Subcutaneous abdominal adipose tissue (tissue), 5 donors: ENCODE data around the gene HTT.

Experiments used
- H3K27ac ChIP-seq: one replicate; pipeline ENCODE4 v1.7.0; 2013; ENCODE audit warnings: low read depth, mild to moderate bottlenecking, inconsistent platforms, low read length, moderate library complexity
- H3K27me3 ChIP-seq, 5 donors: one replicate each; pipeline ENCODE4 v1.7.0; 2013; ENCODE audit warnings: low read length in 5 of 5, inconsistent platforms in 1 of 5; ENCODE audit not compliant: control insufficient read depth in 5 of 5, insufficient read depth in 4 of 5
- H3K36me3 ChIP-seq, 5 donors: one replicate each; pipeline ENCODE4 v1.7.0; 2013; ENCODE audit warnings: low read length in 5 of 5; ENCODE audit not compliant: control insufficient read depth in 5 of 5, insufficient read depth in 5 of 5
- H3K4me1 ChIP-seq, 5 donors: one replicate each; pipeline ENCODE4 v1.7.0; 2013; ENCODE audit warnings: low read length in 5 of 5, mild to moderate bottlenecking in 3 of 5, moderate library complexity in 1 of 5; ENCODE audit not compliant: control insufficient read depth in 5 of 5, insufficient read depth in 5 of 5
- H3K4me3 ChIP-seq, 5 donors: one replicate each; pipeline ENCODE4 v1.7.0; 2013; ENCODE audit warnings: low read length in 5 of 5, low read depth in 1 of 5
- H3K9ac ChIP-seq, 5 donors: one replicate each; pipeline ENCODE4 v1.7.0; 2013; ENCODE audit warnings: low read length in 5 of 5, mild to moderate bottlenecking in 4 of 5, moderate library complexity in 3 of 5
- H3K9me3 ChIP-seq, 5 donors: one replicate each; pipeline ENCODE4 v1.7.0; 2013; ENCODE audit warnings: low read length in 5 of 5; ENCODE audit not compliant: control insufficient read depth in 5 of 5
- donor health status: healthy.
- donor health status: healthy.
- donor health status: healthy.
- donor health status: healthy.
- donor health status: healthy.

HTT gene

GRCh38 chr4:3193531-3194203, 119.2 kb downstream of the HTT start:
- Histone ChIP-seq H3K4me3 (no peak overlapping the region), H3K4me1 (no peaks in the 10 kb centered on the region), H3K36me3 (peaks cover 11 to 88% (median 62%) of the 10 kb centered on the region in 5 donors), H3K9ac (no peak overlapping the region), H3K27me3 (no peaks in the 10 kb centered on the region), H3K27ac (no peak overlapping the region), H3K9me3 (no peaks in the 10 kb centered on the region)

GRCh38 chr4:3196670-3197359, 122.3 kb downstream of the HTT start:
- Histone ChIP-seq H3K27ac (no peak overlapping the region), H3K4me3 (no peak overlapping the region), H3K4me1 (peaks cover 0 to 11% (median 9%) of the 10 kb centered on the region in 5 donors), H3K9ac (no peak overlapping the region), H3K27me3 (no peaks in the 10 kb centered on the region), H3K9me3 (no peaks in the 10 kb centered on the region), H3K36me3 (peaks cover 0 to 84% (median 58%) of the 10 kb centered on the region in 5 donors)

- Histone ChIP-seq H3K9me3 (no peaks in the 10 kb centered on the region), H3K27ac (no peak overlapping the region), H3K4me3 (no peak overlapping the region), H3K9ac (no peak overlapping the region), H3K36me3 (peaks cover 0 to 84% (median 54%) of the 10 kb centered on the region in 5 donors), H3K27me3 (no peaks in the 10 kb centered on the region), H3K4me1 (peaks cover 0 to 15% (median 9%) of the 10 kb centered on the region in 5 donors)
These were observed 123.1 kb downstream of the HTT start for GRCh38 chr4:3197366-3198105.

- Histone ChIP-seq H3K4me3 (no peak overlapping the region), H3K27me3 (no peaks in the 10 kb centered on the region), H3K4me1 (peaks cover 0 to 27% (median 22%) of the 10 kb centered on the region in 5 donors), H3K9me3 (no peaks in the 10 kb centered on the region), H3K36me3 (peaks cover 0 to 75% (median 47%) of the 10 kb centered on the region in 5 donors), H3K9ac (no peak overlapping the region), H3K27ac (no peak overlapping the region)
These were observed 124.4 kb downstream of the HTT start for GRCh38 chr4:3198906-3199305.

- peaks cover 0 to 29% (median 25%) of the 10 kb centered on the region in 5 donors for H3K4me1 ChIP-seq
- peak overlapping the region; percentile 3 for H3K27ac ChIP-seq
- H3K4me3 ChIP-seq, result no peak overlapping the region
- H3K9me3 ChIP-seq, result no peaks in the 10 kb centered on the region
- no peak overlapping the region for H3K9ac ChIP-seq
- H3K36me3 ChIP-seq, result peaks cover 0 to 67% (median 46%) of the 10 kb centered on the region in 5 donors
- H3K27me3 ChIP-seq, result no peaks in the 10 kb centered on the region
These were observed 125.4 kb downstream of the HTT start for GRCh38 chr4:3199653-3200422.

GRCh38 chr4:3200423-3201090, 126.1 kb downstream of the HTT start:
- peaks cover 0 to 59% (median 39%) of the 10 kb centered on the region in 5 donors for H3K36me3 ChIP-seq
- no peak overlapping the region for H3K9ac ChIP-seq
- H3K27me3 ChIP-seq, result no peaks in the 10 kb centered on the region
- H3K27ac ChIP-seq, result peak overlapping the region; percentile 3
- no peak overlapping the region for H3K4me3 ChIP-seq
- no peaks in the 10 kb centered on the region for H3K9me3 ChIP-seq
- peaks cover 0 to 29% (median 25%) of the 10 kb centered on the region in 5 donors for H3K4me1 ChIP-seq

GRCh38 chr4:3201718-3202702, 127.5 kb downstream of the HTT start:
- no peak overlapping the region for H3K27ac ChIP-seq
- no peak overlapping the region for H3K4me3 ChIP-seq
- H3K27me3 ChIP-seq, result no peaks in the 10 kb centered on the region
- peaks cover 0 to 29% (median 25%) of the 10 kb centered on the region in 5 donors for H3K4me1 ChIP-seq
- H3K9ac ChIP-seq, result no peak overlapping the region
- no peaks in the 10 kb centered on the region for H3K9me3 ChIP-seq
- peaks cover 0 to 56% (median 34%) of the 10 kb centered on the region in 5 donors for H3K36me3 ChIP-seq

GRCh38 chr4:3202836-3203820, 128.6 kb downstream of the HTT start:
- H3K4me1 ChIP-seq, result peaks cover 0 to 34% (median 33%) of the 10 kb centered on the region in 5 donors
- no peak overlapping the region for H3K9ac ChIP-seq
- peak overlapping the region; percentile 54 for H3K27ac ChIP-seq
- H3K9me3 ChIP-seq, result no peaks in the 10 kb centered on the region
- H3K36me3 ChIP-seq, result peaks cover 0 to 53% (median 30%) of the 10 kb centered on the region in 5 donors
- no peaks in the 10 kb centered on the region for H3K27me3 ChIP-seq
- no peak overlapping the region for H3K4me3 ChIP-seq
